Inflammatory macrophage (primary cell): ENCODE data around the gene RASGRP2.

Experiments
- DNase-seq, 2 donors: peaks; one replicate each; pipeline ENCODE4 v3.0.0-alpha.2; 2020 to 2022

RASGRP2 gene

DNA sequence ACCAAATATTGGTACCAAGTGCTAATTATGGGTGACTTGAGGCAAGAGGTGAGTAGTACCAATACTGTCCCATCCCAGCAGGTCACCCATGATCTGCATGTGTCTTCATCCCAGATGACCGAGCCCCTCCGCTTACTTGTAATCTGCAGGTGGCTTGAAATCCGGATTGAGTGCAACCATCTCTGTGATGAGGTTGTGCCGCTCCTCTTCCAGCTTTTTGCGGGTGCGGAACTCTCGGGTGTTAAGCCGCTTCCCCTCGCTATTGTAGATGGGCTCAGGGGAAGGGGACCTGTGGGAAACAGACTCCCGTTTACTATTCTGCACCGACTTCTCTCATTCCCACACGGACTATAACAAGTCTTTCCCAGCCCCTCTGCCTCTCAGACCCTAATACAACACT is 26.2 kb upstream of the RASGRP2 start:
- DNase-seq, result no peak

DNA sequence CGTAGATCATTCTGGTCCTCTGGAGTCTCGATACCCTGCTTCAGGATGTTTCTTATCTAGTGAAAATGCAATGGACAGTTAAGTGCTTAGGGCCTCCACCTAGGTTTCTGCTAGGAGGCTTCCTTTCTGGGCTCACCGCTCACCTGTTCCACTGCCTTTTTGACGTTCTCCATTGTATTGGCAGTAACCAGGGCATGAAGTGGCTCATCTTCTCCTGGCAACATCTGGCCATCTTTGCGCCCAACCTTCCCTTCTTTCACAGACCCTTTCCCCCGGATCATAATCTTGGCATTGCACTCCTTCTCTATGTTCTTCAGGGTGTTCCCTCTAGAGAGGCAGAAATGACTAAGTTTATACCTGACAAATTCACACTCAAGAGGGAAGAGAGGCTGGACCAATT is 25.3 kb upstream of the RASGRP2 start:
- DNase-seq, result no peak

DNA sequence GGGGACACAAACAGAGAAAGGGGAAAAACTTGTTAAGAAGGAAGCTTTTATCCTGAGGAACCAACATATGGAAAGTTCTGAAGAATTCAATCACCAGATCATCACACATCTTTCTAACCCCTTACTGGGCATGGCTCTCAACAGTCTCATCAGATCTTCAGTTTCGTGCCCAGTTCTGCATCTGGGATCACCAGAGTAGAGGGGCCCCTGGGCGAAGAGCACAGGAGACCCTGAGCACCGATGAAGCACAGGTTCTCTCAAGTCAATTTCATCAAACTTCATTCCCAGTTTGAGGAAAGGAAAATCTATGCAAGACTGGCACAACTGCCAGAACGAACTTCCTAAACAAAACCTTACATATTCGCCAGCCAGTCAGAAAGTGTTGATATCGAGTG is 24.4 kb upstream of the RASGRP2 start:
- no peak for DNase-seq

DNA sequence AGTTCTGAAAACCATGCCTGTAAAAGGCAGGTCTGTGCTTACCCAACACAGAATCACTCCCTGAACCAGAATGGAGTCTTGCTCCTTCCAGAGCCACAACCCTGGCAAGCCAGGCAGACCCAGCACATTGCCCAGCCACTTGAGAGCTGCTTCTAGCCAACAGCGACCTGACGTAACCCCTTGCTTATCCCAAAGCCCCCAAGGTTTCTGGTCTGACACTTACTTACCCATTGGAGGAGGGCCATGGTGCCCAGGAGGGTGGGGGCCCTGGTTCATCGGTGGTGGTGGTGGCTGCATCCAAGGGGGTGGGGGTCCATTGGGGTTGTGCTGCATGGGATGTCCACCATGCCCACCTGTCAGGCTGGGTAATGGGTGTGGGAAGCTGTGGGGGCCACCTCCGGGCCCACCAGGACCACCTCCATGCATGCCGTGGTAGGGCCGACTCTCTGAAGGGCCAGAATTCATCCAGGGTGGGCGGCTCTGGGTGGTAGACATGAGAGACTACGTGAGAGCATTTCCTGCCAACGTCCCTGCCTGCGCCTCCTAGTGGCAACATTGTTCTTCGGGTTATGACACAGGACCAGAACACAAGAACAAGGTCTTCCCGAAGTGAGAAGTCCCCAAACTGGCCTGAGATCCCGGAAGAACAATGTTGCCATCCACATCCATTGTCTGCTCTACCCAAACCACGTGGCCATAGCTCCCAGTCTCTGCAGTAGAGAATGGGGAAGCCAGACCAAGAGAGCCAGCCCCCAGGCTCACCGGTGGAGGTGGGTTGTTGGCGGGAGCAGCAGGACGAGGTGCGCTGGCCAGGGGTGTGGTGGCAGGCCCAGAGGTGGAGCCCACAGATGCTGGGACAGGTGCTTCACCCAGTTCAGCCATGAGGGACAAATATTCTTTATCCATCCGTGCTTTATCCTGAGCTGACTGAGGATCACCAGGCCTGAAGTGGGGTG is 23.7 kb upstream of the RASGRP2 start:
- DNase-seq, result peak; percentile 72 to 74

DNA sequence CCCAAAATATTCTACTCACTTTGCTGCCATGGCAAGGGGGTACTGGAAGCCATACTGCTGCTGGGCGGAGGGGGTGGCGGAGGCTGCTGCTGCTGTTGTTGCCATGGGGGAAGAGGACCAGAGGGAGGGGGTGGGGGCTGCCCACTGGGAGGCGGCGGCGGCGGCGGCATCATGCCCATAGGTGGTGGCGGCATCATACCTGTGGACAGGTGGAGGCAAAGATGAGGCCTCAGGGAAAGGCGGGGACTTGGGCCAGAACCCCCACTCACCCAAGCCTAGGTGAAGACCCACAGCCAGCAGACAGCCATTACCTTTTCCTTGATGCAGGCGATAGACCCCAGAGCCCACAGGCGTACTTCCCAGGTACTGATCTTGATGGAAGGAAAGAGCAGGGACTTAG is 22.9 kb upstream of the RASGRP2 start:
- no peak for DNase-seq

DNA sequence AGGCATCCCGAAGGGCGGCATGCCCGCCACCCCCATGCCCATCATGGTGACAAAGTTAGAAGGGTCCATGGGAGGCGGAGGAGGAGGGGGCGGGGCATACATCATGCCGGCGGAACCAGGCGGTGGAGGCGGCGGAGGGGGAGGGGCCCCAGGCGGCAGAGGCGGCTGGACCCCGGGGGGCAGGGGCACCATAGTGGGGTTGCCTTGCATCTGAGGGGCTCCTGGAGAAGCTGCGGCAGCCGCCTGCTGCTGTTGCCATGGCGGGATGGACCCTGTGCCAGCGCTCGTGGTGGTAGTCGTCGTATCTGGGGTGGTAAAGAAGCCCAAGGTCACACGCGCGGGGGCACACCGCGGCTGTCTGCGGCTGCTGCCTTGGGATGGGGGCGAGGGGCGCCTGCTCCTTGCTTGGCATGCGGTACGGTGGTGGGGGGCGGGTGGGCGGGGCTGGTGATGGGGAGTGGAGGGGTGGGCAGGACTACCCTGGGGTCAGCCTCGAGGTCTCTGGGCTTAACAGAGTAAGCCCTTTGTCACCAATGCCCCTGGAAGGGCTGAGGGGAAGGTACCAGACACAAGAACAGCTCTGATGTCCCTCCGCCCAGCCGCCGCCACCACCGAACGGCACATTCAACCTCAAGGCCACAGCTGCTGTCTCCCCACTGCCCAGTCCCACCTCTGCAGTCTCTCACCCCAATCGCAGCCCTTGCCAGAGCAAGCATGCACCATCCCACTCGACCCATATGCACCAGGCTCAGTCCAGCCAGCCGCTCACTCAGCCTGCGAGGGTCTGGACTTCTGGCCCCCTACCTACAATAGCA is 22.1 kb upstream of the RASGRP2 start:
- no peak for DNase-seq

DNA sequence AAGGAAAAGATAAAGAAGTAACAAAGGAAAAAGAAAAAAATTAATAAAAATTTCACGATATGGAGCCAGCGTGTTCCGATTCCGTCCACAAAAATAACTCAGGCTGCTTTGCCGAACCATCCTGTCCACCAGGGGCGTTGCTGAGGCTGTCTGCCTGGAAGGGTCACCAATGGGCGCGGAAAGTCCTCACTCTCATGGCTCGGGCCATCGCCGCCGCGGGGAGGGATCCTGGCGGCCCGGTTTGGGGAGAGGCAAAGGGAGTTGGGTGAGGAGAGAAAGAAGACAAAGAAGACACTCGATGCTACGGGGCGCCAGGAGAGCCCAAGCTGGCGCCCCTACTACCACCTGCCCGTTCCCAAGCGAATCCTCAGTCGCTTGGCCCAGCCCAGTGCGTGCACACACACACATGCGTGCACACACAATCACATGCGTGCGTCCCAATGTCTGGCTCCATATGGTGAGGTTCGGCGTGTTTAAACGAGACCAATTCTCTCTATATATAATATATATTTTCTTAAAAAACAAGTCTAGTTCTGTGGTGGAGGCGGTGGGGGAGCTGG is 21.4 kb upstream of the RASGRP2 start:
- no peak for DNase-seq

DNA sequence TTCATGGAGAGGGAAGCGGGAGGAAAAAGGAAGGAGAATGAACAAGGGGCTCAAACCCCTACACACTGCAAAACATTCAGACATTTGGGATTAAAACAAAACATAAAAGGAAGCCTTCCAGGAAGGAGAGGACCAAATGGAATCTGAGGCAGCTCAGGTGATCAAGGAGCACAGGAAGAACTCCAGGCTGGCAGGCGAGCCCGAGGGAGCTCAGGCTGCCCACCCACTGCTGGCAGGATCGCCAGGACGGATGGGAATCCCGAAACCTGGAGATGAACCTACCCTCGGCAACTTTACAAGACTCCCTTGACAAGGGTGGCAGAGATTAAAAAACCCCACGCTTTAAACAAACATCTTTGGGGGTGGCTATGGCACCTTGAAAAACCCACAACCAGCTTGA is 20.8 kb upstream of the RASGRP2 start:
- no peak for DNase-seq

DNA sequence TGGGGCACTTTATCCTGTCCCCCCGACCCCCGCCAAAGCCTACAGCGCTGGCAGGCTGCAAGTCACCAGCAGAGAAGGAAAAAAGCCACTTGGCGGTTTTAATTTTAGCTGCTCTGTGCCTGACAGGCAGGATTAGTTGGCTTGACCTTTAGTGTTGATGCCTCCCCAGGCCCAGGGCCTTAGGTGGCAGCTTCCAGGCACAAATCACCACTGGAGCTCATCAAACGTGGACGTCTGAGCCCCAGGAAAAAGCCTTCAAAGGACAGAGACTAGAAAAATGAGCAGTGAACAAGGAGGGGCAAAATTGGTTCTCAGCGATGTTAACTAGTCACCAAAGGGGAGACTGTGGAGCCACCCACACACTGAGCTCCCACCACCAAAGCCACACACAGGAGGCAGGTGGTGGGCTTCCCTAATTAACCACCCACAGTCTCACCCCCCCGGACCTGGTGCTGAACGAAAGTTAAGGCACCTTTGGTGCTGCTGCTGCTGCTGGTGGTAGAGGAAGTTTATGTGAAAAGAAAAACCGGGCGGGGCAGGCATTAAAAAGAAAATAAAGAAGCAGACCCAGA is 20.2 kb upstream of the RASGRP2 start:
- no peak for DNase-seq

DNA sequence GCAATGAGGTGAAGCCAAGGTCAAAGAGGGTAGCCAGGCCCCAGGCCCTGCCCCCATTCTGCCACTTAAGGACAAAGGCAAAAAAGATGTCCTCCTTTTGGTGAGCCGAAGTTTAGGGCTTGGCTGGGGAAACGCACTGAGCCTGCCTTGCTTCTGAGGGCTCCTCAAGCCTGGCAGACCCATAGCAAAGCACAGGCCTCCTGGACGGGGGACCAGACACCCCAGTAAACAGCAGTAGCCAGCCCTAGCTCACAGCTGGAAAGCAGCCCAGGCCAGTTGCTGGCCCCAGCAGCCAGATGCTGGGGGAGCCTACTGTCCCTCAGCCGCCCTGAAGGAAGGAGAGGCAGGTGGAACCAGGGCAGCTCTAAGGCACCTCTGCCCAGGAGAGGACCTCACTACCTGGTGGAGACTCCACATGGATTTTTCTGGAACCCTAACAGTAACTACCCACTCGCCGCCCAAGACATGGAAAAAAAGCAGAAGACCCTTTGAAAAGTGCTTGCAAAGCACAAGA is 19.6 kb upstream of the RASGRP2 start:
- DNase-seq, result no peak

DNA sequence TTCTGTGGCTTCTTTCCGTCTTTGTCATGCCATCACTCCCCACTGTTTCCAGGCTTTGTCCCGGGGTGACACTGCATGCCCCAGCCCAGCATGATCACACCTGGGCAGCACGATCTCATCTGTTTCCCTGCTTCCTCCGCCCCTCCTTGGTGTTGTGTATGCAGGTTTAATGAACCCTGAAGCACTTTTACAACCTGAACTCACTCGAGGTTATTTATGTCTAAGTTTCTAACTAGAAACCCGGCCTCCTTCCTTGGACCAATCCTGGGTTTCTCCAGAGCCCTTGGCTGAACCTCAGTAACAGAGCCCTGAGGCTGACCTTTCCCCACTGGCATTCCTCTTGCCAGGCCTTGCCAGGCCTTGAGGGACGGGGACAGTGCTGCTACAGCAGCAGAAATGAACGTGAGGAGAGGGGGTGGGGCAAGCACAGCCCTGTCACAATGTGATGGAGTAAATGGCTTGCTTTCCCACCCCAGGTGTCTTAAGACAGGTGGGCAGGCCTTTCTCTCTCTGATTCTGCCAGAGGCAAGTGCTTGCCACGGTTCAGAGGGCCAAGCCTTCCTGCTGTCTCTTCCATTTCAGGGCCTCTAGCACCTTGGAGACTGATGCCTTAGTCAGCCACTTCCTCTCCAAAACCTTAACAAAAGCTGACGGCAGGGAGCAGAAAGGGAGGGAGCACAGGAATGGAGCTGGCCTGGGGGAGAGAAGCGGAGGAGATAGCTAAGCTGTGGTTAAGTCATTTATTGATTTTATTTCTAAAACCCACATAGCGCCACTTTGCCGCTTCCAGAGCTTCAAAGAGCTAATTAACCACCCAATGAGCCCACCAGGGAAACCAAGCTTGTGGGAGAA is 19.0 kb upstream of the RASGRP2 start:
- DNase-seq, result no peak

DNA sequence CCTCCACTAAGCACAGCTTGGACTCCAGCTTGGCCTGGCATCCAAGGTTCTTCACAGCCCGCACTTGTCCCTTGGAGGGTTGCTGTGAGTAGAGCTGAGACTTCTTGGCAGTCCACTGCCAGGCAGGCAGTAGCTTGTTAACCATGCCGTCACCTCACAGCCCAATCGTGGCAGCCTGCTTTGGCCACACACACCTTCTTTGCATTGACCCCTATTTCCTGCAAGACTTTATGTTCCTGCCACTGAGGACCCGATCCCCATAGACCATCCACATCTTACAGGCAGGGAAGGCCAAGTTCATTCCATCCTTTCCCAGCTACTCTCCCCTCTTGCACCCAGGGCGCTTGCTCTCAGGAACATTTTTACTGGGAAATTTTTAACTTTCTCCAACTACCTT is 18.3 kb upstream of the RASGRP2 start:
- no peak for DNase-seq

DNA sequence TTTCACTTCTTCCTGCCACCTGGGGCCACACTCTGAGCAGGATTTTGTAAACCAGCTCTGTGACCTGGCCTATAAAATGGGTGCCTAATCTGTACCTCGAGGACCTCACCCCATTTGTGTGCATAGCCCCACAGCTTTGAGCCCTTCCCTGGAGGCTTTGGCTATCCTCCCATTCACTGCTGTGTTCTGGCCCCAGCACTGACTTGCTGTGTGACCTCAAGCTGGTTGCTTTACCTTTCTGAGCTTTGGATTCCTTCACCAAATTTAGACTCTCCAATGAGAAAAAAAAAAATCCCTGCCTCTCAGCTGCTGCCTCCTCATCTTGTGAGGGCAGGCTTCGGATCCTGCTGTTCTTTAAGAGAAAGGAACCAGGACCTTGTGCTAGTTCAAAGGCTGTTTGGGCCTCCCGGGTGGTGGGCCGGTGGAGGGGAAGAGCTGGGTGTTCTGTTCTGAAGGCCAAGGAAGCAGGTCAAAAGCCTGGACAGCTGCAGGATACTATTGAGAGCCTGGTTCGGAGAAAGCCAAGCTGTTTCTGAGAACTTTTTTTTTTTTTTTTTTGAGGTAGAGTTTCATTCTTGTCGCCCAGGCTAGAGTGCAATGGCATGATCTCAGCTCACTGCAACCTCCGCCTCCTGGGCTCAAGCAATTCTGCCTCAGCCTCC is 16.9 kb upstream of the RASGRP2 start:
- no peak for DNase-seq

DNA sequence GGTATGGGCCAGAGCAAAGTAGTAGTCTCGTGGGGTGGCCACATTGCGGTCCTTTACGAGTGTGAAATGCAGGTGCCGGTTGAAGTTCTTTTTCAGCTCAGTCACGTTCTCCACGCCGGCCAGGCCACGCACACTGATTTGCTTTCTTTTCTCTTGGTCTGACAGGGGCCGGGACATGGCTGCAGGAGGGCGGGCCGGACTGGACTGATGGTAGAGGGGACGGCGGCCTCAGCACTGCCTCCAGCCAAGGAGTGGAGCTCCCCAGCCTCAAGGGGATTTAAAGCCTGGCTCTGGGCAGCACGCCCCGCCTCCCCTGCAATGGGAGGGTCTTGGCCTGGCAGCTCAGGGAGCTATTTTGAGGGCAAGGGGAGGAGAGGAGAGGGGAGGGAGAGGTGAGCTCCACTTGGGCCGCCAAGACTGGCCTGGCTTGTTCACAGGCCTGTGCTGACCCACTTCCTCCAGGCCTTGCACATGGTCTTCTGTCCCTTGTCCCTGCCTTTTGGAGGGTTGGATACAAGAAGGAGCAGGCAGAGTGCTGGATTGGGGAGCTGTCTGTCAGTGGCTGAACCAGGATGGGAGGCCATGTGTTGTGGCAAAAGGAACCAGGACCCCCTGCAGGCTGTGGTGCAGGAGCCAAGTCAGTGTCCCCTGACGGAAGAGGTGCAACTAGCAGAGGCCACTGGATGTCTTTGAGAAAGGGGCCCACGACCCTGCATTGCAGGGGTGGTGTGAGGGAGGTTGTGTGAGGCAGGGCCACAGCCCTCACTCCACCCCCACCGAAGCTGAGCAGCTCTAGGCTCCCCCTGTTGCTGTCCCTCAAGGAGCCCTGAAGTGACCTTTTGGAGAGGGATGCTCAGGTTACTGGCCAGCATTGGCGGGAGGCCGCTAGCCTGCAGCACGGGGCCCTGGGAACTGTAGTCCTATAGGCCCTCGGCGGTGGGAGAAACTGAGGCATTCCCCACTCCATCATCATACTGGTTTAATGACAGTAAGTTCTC is 16.1 kb upstream of the RASGRP2 start, which contains the start of gene PYGM:
TSS of gene PYGM (minus strand) at position 253 of the 998 bp plus-strand sequence. CDS start at position 177, 76 bp downstream.
- no peak for DNase-seq

DNA sequence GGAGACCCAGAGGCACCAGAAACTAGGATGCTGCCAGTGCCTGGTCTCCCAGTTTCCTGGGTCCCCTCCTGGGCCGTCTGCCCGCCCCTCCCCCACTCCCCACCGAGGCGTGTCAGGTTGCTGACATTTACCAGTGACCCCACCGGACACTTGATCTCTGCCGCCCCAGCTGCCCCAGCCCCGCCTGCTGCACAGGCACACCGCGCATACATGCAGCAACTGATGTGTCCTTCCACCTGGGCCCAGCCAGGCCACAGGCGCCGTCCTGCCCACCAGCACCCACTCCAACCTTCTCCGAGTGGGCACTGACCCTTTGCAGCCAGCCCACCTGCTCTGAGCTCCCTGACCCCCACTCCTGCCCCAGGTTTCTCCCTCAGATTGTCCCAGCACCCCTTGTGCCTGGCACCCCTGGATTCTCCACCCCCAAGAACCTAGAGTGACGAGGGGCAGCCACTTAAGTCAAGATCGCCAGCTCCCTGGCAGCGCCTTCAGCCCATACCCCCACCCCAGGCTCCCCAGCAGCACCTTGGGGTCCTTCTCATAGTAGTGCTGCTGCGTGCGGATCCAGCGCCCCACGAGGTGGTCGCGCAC is 15.3 kb upstream of the RASGRP2 start:
- DNase-seq, result no peak

DNA sequence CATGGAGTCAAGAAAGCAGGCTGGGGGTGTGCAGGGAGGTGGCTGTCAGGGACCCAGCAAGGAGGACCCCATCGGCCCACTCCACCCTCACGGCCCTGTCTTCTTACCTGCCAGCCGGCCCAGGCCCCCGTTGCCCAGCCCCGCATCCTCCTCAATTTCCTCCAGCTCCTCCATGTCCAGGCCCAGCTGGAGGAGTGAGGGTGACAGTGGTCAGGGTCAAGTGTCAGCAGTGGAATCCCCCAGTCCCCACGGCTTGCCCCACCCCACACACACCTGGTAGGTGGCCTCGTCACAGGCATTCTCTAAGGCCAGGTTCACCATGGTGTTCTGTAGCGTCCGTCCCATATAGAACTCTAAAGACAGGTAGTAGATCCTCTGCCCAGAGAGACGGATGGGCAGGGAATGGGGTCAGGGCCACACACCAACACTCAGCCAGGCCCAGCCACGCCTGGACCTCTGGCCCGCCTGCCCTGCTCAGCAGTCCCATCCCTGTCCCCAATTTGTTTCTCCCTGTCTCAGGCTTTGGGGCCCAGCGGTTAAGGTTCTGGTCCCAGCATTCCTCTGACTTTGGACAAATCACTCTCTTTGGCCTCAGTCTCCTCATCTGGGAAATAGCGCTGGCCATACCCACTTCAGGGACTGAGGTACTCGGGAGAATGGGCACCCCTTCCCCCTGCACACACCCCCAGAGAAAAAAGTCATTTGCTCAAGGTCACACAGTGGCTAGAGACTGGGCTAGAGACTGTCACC is 14.6 kb upstream of the RASGRP2 start:
- no peak for DNase-seq

DNA sequence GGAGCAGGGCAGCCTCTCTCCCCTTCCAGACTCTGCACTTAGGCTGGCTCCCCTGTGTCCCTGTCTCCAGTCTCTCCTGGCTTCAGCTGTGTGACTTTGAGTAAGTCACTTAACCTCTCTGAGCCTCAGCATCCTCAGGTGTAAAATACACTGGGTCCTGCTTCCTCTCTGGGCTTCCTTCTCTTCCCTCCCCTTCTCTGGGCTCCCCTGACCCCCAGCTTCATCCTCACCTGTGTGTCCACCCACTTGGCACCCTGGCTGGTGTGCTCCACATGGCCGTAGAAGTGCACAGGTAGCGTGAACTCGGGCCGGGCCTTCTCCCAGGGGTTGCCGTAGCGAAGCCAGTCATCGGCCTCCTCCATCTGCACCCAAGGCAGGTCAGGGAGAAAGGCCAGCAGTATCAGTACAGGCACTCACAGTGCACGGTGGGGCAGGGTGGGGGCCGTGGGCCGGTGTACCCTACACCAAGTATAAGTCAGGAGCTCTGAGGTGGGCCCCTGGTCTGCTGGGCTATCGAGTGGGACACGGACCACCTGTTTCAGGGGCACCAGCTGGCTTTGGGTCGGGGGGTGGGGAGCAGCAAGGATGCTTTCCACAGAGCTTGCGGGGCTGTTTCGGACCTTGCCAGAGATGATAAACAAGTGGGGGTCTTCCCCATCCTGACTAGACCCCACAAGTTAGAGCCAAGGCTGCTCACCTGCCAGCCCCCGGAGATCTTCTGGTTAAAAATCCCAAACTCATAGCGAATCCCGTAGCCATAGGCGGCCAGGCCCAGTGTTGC is 13.8 kb upstream of the RASGRP2 start:
- DNase-seq, result no peak
